Measurements from ENCODE around the gene ADAMTSL1.

DNA sequence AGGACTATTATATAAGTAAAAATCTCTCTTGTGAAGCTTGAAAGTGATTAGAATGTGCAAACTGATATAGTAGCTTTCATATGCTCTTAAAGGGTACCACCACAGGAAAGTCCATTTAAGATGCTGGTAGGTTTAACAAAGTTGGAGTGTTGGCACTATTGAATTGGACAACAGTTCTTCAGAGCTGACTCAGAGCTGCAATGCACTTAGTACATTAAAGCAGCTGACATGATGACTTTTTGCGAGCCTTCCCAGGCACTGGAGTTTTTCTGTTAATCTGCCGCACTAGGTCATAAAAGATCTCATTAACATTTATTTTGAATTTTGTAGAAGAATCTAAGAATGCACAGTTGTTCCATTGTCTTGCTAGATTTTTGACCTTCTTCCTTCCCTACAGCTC, 243.8 kb downstream of the ADAMTSL1 start:
- TF ChIP-seq CTCF (IDR thresholded peaks at IDR 0.05) = no peak
- TF ChIP-seq POLR2A (IDR thresholded peaks at IDR 0.05) = no peak
- no peak for TF ChIP-seq EP300 (IDR thresholded peaks at IDR 0.05; ENCODE audit: low read depth)

Data from transverse colon (tissue), 3 donors.